Neural cell (in vitro differentiated cells): ENCODE data around the gene OPN4.

Experiments used
- CTCF ChIP-seq: fragments of 450-650 bp; IDR thresholded peaks from 2 replicates; pipeline ENCODE4 v1.5.1; 2014; ENCODE audit warnings: antibody characterized with exemption, mild to moderate bottlenecking, moderate library complexity; ENCODE audit not compliant: poor library complexity, severe bottlenecking
- EZH2 ChIP-seq: fragments of 200-600, 300-800 bp; shearing (Covaris generic), sonication (generic); IDR thresholded peaks from 2 replicates; pipeline ENCODE4 v1.6.1; 2014; ENCODE audit warnings: antibody characterized with exemption, low read length, borderline replicate concordance, mild to moderate bottlenecking; ENCODE audit not compliant: insufficient read depth, poor library complexity, severe bottlenecking
- MXI1 ChIP-seq: fragments of 450-650 bp; conservative IDR thresholded peaks from 2 replicates; pipeline ENCODE4 v1.6.1; 2014; ENCODE audit warnings: antibody characterized with exemption, mild to moderate bottlenecking; ENCODE audit not compliant: poor library complexity, severe bottlenecking
- POLR2AphosphoS5 ChIP-seq: IDR thresholded peaks from 2 replicates; pipeline ENCODE4 v1.6.1; 2012
- SMC3 ChIP-seq: fragments of 450-650 bp; conservative IDR thresholded peaks from 2 replicates; pipeline ENCODE4 v1.6.1; 2014; ENCODE audit warnings: antibody characterized with exemption, mild to moderate bottlenecking, moderate library complexity; ENCODE audit not compliant: poor library complexity

GRCh38 chr10:86685893-86686632 lies 31.7 kb downstream of the OPN4 start:
- TF ChIP-seq CTCF (no peak), POLR2AphosphoS5 (no peak), MXI1 (no peak), SMC3 (no peak), EZH2 (no peak)
